ENCODE data around the gene CES2. TPM values are rescaled to one million over a fixed set of nuclear protein-coding genes. Genes with fewer than 3 reads are reported as not detected.
"Not testable (repeated sequence)": the region's sequence is repeated elsewhere in the genome, so short reads cannot be mapped to it uniquely, and the experiment has no call there.

The CES2 gene
- total RNA-seq, 1 experiment from 2014 or later = 35.4 TPM

- no peak for DNase-seq (ENCODE audit: low read depth, low spot score)
- TF ChIP-seq ATF3 (IDR thresholded peaks at IDR 0.05) = no peak
- Histone ChIP-seq H3K36me3 (ENCODE audit: control insufficient read depth in 1 of 2, insufficient read depth in 2 of 2, low read length in 2 of 2) (no peaks in the 10 kb centered on the region), H4K20me1 (ENCODE audit: insufficient read depth) (no peaks in the 10 kb centered on the region), H3K27me3 (ENCODE audit: insufficient read depth, low read length) (no peaks in the 10 kb centered on the region), H3K4me1 (ENCODE audit: control insufficient read depth in 1 of 2, insufficient read depth in 2 of 2, low read length in 2 of 2) (peaks cover 40 to 62% of the 10 kb centered on the region in 2 experiments), H3K9me3 (ENCODE audit: control insufficient read depth in 1 of 2, insufficient read depth in 1 of 2, low read depth in 1 of 2, low read length in 2 of 2) (no peaks in the 10 kb centered on the region), H2AFZ (ENCODE audit: low read depth, low read length, poor library complexity, severe bottlenecking) (no peak overlapping the region), H3K9me2 (ENCODE audit: insufficient read depth) (no peaks in the 10 kb centered on the region), H3K27ac (ENCODE audit: low read depth, low read length) (no peak overlapping the region), H3K4me2 (ENCODE audit: low read length) (peak overlapping the region; percentile 80; the same call in 1 of the 2 replicates), H3K9ac (ENCODE audit: low read length) (no peak overlapping the region), H3K4me3 (replicated peaks in 1 of 2; ENCODE audit: low read depth in 1 of 2, low read length in 2 of 2) (no peak overlapping the region), H3K79me2 (ENCODE audit: insufficient read depth, low read length) (no peaks in the 10 kb centered on the region)
- BruUV-seq (replicated peaks) = no TSS peak
- ChIA-PET POLR2A (no interaction called here), CTCF (interaction anchor here (1.6 kb wide), 1 partner anchor 19 kb away, joined by 5 read pairs; no protein-coding TSS in a partner anchor), RAD21 (ENCODE audit: low non-redundant PET in 1 of 2, low total read pairs in 2 of 2, uncharacterized antibody in 2 of 2, unreplicated experiment in 2 of 2) (no interaction called here)
- intact Hi-C loops (cut with micrococcal nuclease) = no loop called here
- ATAC-seq = 0 out of 2 replicates have a peak, but pooled peaks have one; percentile 5
Observed at GRCh38 chr16:66972983-66973382, 37.7 kb downstream of the CES2 start.

GRCh38 chr16:66973716-66974115 is 38.4 kb downstream of the CES2 start:
- H3K4me3 ChIP-seq (replicated peaks in 1 of 2; ENCODE audit: low read depth in 1 of 2, low read length in 2 of 2) = no peak overlapping the region
- no peaks in the 10 kb centered on the region for H4K20me1 ChIP-seq (ENCODE audit: insufficient read depth)
- peaks cover 37 to 62% of the 10 kb centered on the region in 2 experiments for H3K4me1 ChIP-seq (ENCODE audit: control insufficient read depth in 1 of 2, insufficient read depth in 2 of 2, low read length in 2 of 2)
- POLR2A ChIA-PET = no interaction called here
- peak overlapping the region; percentile 80; the same call in 1 of the 2 replicates for H3K4me2 ChIP-seq (ENCODE audit: low read length)
- no peak overlapping the region for H3K9ac ChIP-seq (ENCODE audit: low read length)
- H2AFZ ChIP-seq (ENCODE audit: low read depth, low read length, poor library complexity, severe bottlenecking) = no peak overlapping the region
- H3K27me3 ChIP-seq (ENCODE audit: insufficient read depth, low read length) = no peaks in the 10 kb centered on the region
- DNase-seq (ENCODE audit: low read depth, low spot score) = no peak
- intact Hi-C loops (cut with micrococcal nuclease) = no loop called here
- H3K9me3 ChIP-seq (ENCODE audit: control insufficient read depth in 1 of 2, insufficient read depth in 1 of 2, low read depth in 1 of 2, low read length in 2 of 2) = no peaks in the 10 kb centered on the region
- H3K36me3 ChIP-seq (ENCODE audit: control insufficient read depth in 1 of 2, insufficient read depth in 2 of 2, low read length in 2 of 2) = no peaks in the 10 kb centered on the region
- RAD21 ChIA-PET (ENCODE audit: low non-redundant PET in 1 of 2, low total read pairs in 2 of 2, uncharacterized antibody in 2 of 2, unreplicated experiment in 2 of 2) = no interaction called here
- ATAC-seq = no peak
- BruUV-seq (replicated peaks) = no TSS peak
- CTCF ChIA-PET = interaction anchor here (1.2 to 2.7 kb wide), 3 partner anchors 13 to 182 kb away, joined by 3 to 8 read pairs (median 5); partner anchors contain the start of gene CES3
- H3K79me2 ChIP-seq (ENCODE audit: insufficient read depth, low read length) = no peaks in the 10 kb centered on the region
- TF ChIP-seq YY1 (IDR thresholded peaks at IDR 0.05; ENCODE audit: extremely low read depth, insufficient replicate concordance, low read depth, low read length) (no peak), ZBTB33 (IDR thresholded peaks at IDR 0.05; ENCODE audit: extremely low read depth, insufficient replicate concordance, low read length) (no peak), FOSL1 (IDR thresholded peaks at IDR 0.05; ENCODE audit: low read depth) (no peak), ZNF274 (IDR thresholded peaks at IDR 0.05; ENCODE audit: low read depth, low read length) (no peak)
- no peak overlapping the region for H3K27ac ChIP-seq (ENCODE audit: low read depth, low read length)
- no peaks in the 10 kb centered on the region for H3K9me2 ChIP-seq (ENCODE audit: insufficient read depth)

- ATAC-seq; H4K20me1 ChIP-seq (ENCODE audit: insufficient read depth); DNase-seq (ENCODE audit: low read depth, low spot score); H3K79me2 ChIP-seq (ENCODE audit: insufficient read depth, low read length); intact Hi-C loops (cut with micrococcal nuclease); H3K27me3 ChIP-seq (ENCODE audit: insufficient read depth, low read length); H2AFZ ChIP-seq (ENCODE audit: low read depth, low read length, poor library complexity, severe bottlenecking); H3K36me3 ChIP-seq (ENCODE audit: control insufficient read depth in 1 of 2, insufficient read depth in 2 of 2, low read length in 2 of 2); BruUV-seq (replicated peaks); H3K4me3 ChIP-seq (replicated peaks in 1 of 2; ENCODE audit: low read depth in 1 of 2, low read length in 2 of 2); POLR2A ChIA-PET; RAD21 ChIA-PET (ENCODE audit: low non-redundant PET in 1 of 2, low total read pairs in 2 of 2, uncharacterized antibody in 2 of 2, unreplicated experiment in 2 of 2); H3K9me3 ChIP-seq (ENCODE audit: control insufficient read depth in 1 of 2, insufficient read depth in 1 of 2, low read depth in 1 of 2, low read length in 2 of 2); H3K4me2 ChIP-seq (ENCODE audit: low read length); H3K9me2 ChIP-seq (ENCODE audit: insufficient read depth); H3K27ac ChIP-seq (ENCODE audit: low read depth, low read length); H3K9ac ChIP-seq (ENCODE audit: low read length): not testable (repeated sequence)
- peaks cover 36 to 62% of the 10 kb centered on the region in 2 experiments for H3K4me1 ChIP-seq (ENCODE audit: control insufficient read depth in 1 of 2, insufficient read depth in 2 of 2, low read length in 2 of 2)
- CTCF ChIA-PET = interaction anchor here (1.2 to 2.7 kb wide), 3 partner anchors 13 to 181 kb away, joined by 3 to 8 read pairs (median 5); partner anchors contain the start of gene CES3
Observed at GRCh38 chr16:66974156-66974931, 39.0 kb downstream of the CES2 start.

All from HCT116 (cell line).